Measurements from ENCODE around the gene NOCT.

GRCh38 chr4:139020384-139020783 is 4.8 kb downstream of the NOCT start:
- TF ChIP-seq EP300 (IDR thresholded peaks at IDR 0.05) (no peak), POLR2AphosphoS5 (IDR thresholded peaks at IDR 0.05) (no peak)

All from suprapubic skin (tissue), 4 donors.